Measurements from ENCODE around the gene APBB3.
"Not testable (repeated sequence)": the region's sequence is repeated elsewhere in the genome, so short reads cannot be mapped to it uniquely, and the experiment has no call there.

Gene APBB3, protein sequence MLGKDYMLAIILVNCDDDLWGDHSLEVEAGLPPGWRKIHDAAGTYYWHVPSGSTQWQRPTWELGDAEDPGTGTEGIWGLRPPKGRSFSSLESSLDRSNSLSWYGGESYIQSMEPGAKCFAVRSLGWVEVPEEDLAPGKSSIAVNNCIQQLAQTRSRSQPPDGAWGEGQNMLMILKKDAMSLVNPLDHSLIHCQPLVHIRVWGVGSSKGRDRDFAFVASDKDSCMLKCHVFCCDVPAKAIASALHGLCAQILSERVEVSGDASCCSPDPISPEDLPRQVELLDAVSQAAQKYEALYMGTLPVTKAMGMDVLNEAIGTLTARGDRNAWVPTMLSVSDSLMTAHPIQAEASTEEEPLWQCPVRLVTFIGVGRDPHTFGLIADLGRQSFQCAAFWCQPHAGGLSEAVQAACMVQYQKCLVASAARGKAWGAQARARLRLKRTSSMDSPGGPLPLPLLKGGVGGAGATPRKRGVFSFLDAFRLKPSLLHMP

DNA sequence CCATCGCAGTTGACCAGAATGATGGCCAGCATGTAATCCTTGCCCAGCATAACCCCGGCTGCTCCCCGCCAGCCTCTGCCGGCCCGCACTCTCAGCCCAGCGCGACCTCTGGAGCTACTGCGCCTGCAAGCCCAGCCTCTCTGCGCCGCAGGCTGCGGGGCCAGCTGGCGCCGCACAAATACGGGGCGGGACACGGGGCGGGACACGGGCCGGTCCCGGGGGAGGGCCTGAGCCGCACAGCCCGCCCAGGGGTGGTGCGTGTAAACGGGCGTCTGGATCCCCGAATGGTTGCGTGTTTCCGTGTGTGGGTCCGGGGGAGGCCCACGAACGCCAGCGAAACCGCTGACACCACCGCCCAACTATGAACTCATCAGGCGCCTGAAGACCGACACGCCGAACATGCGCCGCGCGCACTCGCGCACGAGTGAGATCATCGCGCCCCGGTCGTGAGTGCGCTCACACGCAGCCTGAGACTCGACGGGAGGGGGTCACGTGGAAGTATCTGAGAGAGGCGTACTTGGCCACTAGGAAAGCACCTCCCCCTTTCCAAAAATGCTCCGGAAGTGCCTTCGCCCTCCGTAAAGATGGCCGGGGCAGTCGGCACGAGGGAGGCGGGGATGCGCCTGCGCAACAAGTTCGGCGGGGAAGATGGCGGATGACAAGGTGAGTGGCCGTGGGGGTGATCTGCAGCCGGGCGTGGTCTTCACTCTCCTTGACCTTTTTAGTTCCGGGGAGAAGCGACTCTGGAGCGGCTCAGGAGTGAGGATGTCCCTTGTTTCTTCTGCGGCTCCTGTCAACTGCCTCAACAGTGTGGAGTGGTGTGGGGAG lies at the start of gene APBB3, which contains the start of gene SLC35A4:
Gene APBB3 (minus strand): TSS at position 403 of the 828 bp plus-strand sequence. CDS start 353 bp downstream, at position 50.
Gene SLC35A4 (plus strand): TSS at position 633 of the 828 bp plus-strand sequence. CDS start 2,342 bp downstream, outside the sequence.
- peak; percentile 95 for DNase-seq (ENCODE audit: low spot score)

DNA sequence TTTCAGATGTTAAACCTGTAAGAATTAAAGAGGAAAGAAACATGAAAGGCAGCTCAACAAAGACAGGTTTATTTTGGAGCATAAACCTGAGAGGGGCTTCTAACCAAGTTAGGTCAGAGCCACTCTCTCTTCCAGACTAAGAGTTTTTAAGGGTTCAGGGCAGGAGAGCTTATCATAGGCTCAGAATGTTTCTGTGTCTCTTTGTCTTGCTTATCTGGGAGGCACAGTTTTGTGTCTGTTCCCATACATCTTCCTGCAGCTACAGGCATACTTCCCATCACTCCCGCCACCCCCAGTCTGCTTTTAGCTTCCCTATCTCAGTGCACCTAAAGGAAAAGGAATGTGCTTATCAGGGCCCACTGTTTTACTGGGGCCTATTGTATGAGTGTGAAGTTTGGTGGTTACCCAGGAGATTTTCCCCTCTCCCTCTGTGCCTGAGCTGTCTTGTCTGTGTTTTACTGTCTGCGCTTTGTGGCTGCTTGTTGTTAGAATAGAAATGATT lies 46.7 kb upstream of the APBB3 start:
- DNase-seq (ENCODE audit: low spot score), result no peak

DNA sequence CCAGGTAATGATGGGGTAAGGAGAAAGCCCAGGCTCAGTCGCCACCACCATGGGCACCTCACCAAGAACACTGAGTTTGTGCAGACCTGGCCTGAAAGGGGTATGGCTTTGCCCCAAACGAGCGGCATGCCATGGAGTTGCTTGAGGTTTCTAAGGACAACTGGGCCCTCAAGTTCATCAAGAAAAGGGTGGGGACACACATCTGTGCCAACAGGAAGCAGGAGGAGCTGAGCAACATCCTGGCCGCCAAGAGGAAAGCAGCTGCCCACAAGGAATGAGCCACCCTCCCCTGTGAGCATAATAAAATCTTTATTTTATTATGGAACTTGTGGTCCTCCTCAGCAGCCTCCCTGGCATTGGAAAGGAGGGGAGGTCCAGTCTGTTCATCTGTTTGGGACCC lies 44.7 kb upstream of the APBB3 start:
- DNase-seq (ENCODE audit: low spot score), result no peak

DNA sequence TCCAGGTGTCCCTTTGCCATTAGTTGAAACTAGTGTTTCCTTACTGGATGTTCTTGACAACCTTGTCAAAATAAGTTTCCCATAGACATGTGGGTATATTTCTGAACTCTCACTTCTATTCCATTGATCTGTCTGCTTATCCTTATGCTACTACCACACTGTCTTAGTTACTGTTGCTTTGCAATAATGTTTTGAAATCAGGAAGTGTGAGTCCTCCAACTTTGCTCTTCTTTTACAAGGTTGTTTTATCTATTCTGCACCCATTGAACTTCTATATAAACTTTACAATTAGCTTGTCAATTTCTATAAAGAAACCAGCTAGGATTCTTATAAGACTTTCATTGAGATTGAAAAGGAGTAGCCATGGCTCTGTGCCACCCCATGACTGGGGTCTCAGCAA lies 44.3 kb upstream of the APBB3 start:
- no peak for DNase-seq (ENCODE audit: low spot score)

DNA sequence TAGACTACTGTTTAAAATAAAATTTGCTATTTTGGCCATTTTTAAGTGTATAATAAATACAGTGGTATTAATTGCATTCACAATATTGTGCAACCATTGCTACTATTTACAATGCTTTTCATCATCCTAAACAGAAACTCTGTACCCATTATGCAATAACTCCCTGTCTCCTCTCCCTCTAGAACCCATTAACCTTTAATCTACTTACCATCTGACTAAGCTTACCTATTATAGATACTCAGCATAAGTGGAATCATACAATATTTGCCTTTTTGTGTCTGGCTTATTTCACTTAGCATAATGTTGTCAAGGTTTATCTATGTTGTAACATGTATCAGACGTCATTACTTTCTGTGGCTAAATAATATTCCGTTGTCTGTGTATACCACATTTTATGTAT lies 42.6 kb upstream of the APBB3 start:
- DNase-seq (ENCODE audit: low spot score), result no peak

DNA sequence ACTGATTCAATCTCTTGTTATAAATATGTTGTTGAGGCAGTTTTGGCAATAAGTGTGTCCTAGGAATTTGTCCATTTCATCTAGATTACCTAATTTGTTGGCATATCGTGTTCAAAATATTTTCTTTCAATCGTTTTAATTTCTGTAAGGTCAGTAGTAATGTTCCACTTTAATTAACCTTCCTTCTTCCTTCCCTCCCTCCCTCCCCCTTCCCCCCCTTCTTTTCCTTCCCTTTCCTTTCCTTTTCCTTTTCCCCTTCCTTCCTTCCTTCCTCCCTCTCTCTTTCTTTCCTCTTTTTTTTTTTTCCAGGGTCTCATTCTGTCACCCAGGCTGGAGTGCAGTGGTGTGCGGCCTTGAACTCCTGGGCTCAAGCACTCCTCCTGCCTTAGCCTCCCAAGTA lies 41.5 kb upstream of the APBB3 start:
- no peak for DNase-seq (ENCODE audit: low spot score)

DNA sequence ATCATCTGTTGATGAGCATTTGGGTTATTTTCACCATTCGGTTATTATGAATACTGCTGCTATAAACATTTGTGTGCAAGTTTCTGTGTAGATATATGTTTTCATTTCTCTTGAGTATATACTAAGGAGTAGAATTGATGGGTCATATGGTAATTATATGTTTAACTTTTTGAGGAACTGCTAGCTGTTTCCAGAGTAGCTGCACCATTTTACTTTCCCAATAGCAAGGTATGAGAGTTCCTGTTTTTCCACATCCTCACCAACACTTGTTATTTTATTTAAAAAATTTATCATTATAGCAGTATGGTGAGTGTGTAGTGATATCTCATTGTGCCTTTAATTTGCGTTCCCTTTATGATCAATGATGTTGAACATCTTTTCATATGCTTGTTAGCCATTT lies 39.3 kb upstream of the APBB3 start:
- no peak for DNase-seq (ENCODE audit: low spot score)

DNA sequence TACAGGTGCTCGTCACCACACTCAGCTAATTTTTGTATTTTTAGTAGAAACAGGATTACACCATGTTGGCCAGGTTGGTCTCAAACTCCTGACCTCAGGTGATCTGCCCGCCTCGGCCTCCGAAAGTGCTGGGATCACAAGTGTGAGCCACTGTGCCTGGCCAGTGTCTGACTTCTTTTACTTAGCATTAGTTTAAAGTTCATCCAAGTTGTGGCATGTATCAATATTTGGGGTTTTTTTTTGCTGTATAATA lies 39.0 kb upstream of the APBB3 start:
- not testable (repeated sequence) for DNase-seq (ENCODE audit: low spot score)

DNA sequence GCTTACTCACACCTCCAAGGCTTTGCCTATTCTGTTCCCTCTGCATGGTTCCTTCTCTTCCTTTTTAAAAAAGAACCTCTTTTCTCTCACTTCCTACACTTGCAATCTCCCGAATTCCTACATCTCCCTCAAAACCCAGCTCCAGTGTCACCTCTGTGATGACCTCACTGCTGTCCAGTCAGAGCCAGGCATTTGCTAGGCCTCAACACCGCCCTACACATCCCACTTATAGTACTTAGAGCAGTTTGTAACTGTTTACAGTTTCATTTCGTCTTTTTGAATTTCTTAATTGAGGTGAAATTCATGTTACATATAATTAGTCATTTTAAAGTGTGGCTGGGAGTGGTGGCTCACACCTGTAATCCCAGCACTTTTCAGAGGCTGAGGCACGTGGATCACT lies 37.7 kb upstream of the APBB3 start:
- DNase-seq (ENCODE audit: low spot score), result no peak

DNA sequence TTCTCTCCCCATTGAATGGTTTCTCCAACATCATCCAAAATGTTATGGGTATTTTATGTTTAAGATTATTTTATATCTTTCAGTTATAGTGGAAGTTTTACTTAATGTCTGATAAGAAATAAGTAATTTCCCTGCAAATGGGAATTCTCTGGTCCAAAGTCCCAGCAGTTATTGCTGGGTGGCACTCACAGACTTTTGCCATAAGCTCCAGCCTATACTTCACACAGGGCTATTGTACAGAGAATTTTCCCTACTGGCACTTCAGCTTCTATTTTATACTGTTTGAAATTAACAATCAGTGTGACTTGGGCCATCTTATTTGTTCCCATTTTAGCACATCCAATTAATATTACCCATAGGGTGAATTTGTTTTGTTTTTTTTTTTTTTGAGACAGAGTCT lies 35.7 kb upstream of the APBB3 start:
- no peak for DNase-seq (ENCODE audit: low spot score)

DNA sequence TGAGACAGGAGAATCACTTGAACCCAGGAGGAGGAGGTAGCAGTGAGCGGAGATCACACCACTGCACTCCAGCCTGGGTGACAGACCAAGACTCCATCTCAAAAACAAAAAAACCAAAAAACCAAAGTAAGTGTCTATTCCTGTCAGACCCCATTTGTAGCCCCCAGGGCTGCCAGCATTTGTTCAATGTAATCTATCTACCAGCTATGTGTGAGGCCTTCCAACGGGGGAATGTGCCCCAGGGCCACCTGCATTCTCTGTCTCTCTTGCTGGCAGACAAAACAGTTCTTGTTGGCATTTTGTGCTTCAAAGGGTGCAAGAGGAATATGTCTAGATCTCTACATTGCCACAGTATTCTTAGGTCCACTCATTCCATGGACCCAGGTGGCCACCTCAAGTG lies 34.4 kb upstream of the APBB3 start:
- DNase-seq (ENCODE audit: low spot score), result no peak

DNA sequence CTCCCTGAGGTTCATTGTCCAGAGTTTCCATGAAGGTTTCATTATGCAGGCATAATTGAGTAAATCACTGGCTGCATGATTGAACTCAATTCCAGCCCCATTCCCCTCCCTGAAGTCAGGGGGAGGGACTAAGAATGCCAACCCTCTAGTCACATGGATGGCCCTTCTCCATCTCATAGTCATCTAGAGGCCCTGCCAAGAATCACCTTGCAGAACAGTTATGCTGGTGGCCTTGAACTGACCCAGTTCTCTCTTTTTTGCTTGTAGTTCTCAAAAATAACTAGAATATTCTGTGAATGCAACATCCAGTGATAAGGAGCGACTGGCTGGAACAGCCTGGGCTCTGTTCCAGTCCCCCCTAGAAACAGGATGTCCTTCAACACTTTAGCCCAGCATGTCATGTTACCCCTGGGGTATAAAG lies 31.9 kb upstream of the APBB3 start:
- no peak for DNase-seq (ENCODE audit: low spot score)

DNA sequence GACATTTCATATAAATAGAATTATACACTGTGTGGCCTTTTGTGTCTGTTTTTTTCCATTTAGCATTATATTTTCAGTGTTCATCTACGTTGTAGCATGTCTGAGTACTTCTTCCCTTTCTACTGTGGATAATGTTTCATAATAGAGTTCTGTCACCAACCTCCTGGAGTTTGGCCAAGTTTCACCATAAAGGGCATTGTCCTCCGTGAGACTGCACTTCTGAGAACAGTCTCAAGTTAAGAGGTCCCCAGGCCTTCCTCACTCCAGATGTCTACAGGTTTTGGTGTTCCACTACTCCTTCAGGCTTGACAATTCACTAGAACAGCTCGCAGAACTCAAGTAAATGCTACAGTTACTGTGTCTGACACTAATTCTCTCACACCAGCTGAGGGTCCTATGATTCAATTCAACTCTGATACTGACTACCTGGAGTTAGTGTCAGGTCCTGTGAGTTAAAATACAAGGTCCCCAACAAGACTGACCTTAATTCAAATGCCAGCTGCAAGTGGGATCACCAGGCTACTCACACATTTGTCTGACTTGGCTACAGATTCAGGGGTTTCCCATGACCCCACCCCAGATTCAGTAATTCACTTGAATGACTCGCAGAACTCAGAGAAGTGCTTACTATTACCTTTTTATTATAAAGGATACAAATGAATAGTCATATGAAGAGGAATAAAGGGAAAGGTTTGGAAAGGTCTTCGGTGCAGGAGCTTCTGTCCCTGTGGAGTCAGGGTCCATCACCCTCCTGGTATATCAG lies 31.3 kb upstream of the APBB3 start:
- DNase-seq (ENCODE audit: low spot score), result no peak

DNA sequence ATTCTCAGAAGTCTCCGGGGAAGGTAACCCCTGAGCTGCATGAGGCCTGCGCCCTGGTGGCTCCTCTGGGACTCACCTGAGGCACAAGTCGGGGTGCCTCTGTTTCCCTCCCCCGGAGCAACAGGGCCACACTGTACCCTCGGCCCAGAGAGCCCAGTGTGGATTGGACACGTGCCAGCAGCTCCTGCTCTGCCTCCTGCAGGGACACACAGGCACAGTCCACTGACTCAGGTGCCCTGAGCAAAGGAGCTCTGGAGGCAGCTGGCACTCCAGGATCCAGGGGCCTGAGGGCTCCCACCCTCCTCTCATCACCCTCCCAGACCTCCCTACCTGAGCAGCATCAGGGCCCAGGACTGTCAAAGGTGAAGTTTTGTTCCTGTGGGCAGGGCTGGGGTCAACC lies 29.8 kb upstream of the APBB3 start:
- no peak for DNase-seq (ENCODE audit: low spot score)

DNA sequence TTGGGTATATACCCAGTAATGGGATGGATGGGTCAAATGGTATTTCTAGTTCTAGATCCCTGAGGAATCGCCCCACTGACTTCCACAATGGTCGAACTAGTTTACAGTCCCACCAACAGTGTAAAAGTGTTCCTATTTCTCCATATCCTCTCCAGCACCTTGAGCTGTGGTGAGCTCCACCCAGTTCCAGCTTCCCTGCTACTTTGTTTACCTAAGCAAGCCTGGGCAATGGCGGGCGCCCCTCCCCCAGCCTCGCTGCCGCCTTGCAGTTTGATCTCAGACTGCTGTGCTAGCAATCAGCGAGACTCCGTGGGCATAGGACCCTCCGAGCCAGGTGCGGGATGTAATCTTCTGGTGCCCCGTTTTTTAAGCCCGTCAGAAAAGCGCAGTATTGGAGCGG lies 28.7 kb upstream of the APBB3 start:
- DNase-seq (ENCODE audit: low spot score), result not testable (repeated sequence)

DNA sequence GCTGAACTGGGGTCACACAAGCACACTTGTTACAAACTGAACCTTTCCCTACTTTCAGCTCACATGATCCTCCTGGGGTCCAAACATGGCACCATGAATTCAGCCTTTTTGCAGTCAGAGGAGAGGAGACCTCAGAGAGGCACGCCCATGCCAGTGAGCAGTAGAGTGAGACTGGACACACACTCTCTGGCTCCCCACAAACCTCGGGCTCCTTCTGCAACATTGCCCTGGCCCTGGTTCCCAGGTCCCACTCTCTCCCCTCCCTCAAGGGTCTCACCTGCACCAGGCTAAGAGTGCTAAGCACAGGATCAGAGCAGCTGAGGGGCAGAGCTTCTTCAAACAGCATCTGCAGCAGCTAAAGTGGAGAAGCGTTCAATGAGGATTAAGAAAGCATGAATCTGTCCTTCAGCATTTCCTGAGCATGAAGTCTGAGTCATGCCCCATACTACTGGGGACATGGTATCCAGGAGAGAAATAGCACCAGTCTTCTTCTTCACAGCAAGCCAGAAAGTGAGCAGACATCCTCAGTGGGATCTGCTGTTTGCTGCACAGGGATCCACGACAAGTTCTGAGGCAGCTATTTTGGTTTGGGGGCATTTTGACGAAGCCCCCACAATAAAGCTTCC lies 27.5 kb upstream of the APBB3 start:
- no peak for DNase-seq (ENCODE audit: low spot score)

DNA sequence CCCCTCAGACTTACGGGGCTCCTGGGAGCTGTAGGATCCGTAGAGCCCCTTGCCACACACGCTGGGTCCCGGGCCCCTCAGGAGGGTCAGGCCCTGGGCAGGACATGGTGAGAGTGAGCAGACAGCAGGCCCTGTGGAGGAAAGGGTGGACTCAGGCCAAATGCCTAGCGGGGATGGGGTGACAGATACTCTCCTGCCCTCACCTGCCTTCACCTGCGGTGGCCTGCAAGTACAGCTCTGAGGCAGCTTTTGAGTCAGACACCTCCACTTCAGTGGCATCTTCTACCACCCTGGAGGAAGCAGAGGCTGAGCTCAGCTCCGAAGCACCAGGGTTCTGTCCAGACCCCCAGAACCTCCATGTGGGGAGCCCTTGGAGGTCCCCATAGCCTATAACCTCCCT lies 26.5 kb upstream of the APBB3 start:
- DNase-seq (ENCODE audit: low spot score), result no peak

DNA sequence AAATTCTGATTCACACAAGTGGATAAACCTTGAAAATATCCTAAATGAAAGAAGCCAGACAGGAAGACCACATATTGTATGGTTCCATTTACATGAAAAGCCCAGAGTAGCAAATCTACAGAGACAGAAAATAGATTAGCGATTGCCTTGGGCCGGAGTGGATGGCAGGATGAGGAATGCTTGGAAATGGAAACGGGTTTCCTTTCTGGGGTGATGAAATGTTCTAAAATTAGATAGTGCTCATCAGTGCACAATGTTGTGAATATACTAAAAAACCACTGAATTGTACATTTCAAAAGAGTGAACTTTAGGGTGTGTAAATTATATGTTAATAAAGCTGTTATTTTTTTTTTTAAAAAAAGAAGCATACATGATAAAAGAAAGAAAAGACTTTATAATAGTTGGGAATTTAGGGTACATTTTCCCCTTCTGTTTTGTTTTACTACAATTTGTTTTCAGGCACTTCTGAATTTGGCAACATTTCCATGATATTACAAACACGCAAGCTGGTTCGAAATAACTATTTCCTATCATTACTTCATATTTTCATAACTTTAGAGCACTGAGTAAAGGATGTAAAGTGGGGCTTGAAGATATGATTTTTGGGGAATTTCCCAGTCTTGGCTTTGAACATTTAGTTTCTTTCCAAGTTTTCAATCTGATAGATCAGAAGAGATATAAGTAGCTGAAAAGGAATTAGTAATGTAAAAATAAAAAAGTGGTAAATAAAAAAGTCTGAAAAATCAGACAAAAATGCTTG lies 24.1 kb upstream of the APBB3 start:
- DNase-seq (ENCODE audit: low spot score), result no peak

DNA sequence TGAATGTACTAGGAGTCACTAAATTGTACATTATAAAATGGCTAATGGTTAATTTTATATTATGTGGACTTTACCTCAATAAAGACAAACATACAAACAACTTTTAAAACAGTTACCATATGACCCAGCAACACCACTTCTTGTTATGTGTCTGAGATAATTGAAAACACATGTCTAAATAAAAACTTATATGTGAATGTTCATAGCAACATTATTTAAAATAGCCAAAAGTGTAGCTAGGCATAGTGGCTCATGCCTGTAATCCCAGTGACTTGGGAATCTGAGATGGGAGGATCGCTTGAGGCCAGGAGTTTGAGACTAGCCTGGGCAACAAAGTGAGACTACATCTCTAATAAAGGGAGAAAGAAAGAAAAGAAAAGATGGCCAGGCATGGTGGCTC lies 23.1 kb upstream of the APBB3 start:
- no peak for DNase-seq (ENCODE audit: low spot score)

DNA sequence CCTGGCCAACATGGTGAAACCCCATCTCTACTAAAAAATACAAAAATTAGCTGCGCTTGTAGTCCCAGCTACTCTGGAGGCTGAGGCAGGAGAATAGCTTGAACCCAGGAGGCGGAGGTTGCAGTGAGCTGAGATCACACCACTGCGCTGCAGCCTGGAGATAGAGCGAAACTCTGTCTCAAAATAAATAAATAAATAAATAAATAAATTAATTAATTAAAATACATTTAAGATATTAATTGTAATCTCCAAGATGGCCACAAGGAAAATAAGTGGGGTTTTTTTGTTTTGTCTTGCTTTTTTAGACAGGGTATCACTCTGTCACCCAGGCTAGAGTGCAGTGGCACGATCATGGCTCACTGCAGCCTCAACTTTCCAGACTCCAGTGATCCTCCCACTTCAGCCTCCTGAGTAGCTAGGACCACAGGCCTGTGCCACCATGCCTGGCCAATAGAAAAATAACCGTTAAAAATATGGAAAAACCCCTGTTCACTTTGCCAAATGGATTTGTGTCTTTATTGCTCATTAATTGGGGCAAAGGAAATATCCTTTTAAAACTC lies 14.9 kb upstream of the APBB3 start:
- DNase-seq (ENCODE audit: low spot score), result not testable (repeated sequence)

DNA sequence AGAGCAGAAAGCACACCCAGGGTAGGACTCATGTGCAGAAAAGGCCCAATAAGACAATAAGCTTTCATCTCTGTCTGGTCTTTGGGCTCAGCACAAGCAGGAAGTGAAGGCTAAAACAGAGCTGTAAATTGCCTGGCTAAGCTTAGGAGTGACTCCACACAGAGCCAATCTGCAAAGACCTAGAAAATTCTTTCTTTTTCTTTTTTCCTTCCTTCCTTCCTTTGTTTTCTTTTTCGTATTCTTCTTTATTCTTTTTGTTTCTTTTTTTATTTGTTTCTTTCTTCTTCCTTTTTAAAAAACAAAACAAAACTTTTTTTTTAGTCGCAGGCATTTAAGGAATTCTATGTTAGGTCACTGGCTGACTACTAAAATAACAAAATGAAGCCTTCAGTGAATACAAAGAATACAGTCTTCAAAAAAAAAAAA lies 12.4 kb upstream of the APBB3 start:
- DNase-seq (ENCODE audit: low spot score), result no peak

All from iPS-NIHi11 (cell line).